Measurements from ENCODE around the gene NCKAP5.

Gene NCKAP5

DNA sequence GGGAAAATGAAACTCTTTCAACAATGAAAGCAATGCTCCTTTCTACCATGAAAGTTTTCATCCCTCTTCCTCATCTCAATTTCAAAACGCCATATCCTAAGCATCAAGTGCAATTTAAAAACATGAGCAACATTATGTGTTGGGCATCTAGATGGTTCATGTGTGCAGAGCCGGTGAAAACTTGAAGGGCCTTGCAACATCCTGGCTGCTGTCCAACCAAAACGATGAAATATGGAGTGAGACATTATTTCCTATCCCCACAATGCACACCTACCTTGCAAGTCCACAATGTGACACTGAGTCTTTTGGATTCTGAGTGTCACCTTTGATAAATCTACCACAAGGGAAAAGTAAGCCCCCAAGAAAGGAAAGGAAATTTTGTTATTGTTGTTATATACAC, 110.0 kb downstream of the NCKAP5 start:
- DNase-seq (ENCODE audit: low read depth in 2 of 2) = no peak

DNA sequence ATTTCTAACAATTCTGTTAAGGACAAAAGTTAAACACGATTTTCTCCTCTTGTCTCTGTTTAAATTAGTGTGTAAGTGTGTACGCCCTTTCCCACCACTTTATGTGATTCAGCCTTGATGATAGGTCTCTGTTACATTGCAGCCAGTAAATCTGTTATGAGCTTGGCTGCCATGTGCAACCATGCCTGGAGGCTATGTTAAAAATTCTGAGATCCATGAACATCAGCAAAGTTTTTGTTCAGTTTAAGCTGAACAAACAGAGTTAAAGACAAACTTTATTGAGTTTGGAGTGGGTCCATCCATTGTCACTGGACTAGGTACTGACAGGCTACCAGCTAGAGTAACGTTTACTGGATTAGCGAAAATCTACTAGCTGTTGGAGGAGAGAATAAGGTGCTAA, 110.4 kb downstream of the NCKAP5 start:
- DNase-seq (ENCODE audit: low read depth in 2 of 2) = no peak

GRCh38 chr2:133456971-133457370, 111.3 kb downstream of the NCKAP5 start:
- DNase-seq (ENCODE audit: low read depth in 2 of 2) = no peak

DNA sequence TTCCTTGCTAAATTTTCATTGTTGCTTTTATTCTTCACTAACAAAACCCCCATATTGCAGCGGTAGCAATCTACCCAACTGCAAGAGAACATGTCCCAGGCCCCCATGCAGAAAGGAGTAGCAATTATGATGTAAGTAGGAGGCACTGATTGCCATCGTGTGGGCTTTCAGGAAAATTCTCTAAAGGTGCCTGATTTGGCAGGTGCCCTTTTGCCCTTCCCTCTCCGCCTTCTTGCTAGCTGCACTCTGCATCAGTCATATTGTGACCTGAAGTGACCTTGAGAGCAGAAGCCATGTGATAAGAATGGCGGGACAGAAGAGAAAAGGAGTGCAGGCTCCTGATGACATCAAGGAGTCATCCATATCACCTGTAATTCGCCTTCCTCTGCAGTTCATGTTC, 112.1 kb downstream of the NCKAP5 start:
- no peak for DNase-seq (ENCODE audit: low read depth in 2 of 2)

DNA sequence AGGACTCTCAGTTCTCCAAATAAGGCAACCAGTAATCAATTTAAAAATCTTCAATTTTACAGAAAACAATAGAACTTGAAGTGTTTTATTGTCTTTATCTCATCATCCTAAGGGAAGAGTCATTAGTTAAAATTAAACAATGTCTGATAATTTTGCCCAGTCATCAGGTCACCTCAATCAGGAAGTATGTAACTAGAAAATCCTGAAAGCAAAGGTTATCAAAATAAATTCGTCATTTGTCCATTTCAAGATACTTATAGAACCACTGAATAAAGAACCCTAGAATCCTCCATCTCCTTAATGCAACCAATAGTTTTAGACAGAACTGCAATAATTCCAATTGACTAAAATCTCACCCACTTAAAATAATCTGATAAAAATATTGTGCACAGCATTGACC, 115.2 kb downstream of the NCKAP5 start:
- DNase-seq (ENCODE audit: low read depth in 2 of 2) = no peak

GRCh38 chr2:133452583-133452982, 115.7 kb downstream of the NCKAP5 start:
- DNase-seq (ENCODE audit: low read depth in 2 of 2) = no peak

DNA sequence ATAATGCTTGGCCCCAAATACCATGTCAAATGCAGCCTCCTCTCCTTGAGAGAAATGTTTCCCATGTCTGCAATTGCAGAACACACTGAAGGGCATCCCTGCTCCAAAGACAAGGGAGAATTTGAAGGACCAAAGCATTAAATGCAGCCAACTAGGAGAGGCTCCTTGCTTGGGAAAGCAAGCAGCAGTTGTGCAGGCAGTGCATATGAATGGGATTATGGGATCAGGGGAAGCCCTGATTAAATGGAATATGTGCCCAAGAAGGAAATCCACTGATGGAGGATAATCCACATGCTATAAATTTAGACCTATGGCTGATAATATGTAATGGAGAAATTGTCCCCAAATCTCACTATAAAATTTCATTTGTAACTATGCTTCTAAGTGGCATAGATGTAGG, 116.1 kb downstream of the NCKAP5 start:
- DNase-seq (ENCODE audit: low read depth in 2 of 2) = no peak

DNA sequence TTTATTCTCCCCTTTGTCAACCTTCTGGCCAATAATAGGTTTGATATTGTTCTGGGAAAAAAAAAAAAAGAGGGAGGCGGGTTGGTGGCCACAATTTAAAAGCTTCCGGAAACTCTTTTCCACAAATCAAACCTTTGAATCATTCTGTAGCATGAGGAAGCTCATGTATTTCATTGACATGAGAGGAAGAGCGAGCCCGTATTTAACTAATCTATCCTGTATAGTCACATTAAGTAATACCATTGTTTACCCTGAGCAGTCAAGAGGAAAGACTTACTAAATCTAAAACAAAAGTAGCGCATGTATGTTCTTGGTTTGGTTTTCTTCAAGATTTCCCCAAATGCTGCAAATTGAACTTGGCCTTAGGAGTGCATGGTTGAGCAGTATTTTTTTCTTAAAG, 120.1 kb downstream of the NCKAP5 start:
- no peak for DNase-seq (ENCODE audit: low read depth in 2 of 2)

DNA sequence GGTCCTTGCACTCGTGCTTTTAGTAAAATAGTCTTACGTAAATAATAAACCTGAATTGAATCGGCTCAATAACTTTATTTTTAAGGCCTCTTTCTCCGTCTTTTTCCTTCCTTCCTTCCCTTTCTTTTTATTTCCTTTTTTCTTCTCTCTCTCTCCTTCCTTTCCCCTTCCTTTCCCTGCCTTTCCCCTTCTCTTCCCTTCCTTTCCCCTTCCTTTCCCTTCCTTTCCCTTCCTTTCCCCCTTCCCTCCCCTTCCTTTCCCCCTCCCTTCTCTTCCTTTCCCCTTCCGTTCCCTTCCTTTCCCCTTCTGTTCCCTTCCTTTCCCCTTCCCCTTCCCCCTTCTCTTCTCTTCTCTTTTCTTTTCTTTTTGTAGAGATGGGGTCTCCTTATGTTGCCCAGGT, 121.0 kb downstream of the NCKAP5 start:
- DNase-seq (ENCODE audit: low read depth in 2 of 2) = no peak

- no peak for DNase-seq (ENCODE audit: low read depth in 2 of 2)
Measured at GRCh38 chr2:133444465-133444864, 123.8 kb downstream of the NCKAP5 start.

GRCh38 chr2:133442393-133442792, 125.9 kb downstream of the NCKAP5 start:
- no peak for DNase-seq (ENCODE audit: low read depth in 2 of 2)

DNA sequence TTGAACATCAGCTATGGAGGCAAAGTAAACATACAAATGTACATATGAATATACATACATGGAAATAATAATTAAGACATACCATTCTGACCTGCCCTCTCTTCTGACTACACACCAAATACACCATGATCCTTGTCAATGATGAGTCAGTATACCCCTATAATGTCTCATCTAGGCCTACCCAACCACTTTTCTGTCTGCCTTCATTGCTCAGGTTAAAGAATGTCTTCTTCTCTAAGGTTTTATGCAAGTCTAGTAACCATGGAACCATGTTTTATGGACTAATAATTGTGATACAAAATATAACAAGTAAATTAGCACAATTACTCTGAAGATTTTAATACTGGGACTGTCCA, 128.7 kb downstream of the NCKAP5 start:
- DNase-seq (ENCODE audit: low read depth in 2 of 2) = no peak

GRCh38 chr2:133438848-133439564, 129.3 kb downstream of the NCKAP5 start:
- DNase-seq (ENCODE audit: low read depth in 2 of 2) = no peak

GRCh38 chr2:133438026-133438425, 130.2 kb downstream of the NCKAP5 start:
- no peak for DNase-seq (ENCODE audit: low read depth in 2 of 2)

GRCh38 chr2:133437492-133437891, 130.8 kb downstream of the NCKAP5 start:
- no peak for DNase-seq (ENCODE audit: low read depth in 2 of 2)

DNA sequence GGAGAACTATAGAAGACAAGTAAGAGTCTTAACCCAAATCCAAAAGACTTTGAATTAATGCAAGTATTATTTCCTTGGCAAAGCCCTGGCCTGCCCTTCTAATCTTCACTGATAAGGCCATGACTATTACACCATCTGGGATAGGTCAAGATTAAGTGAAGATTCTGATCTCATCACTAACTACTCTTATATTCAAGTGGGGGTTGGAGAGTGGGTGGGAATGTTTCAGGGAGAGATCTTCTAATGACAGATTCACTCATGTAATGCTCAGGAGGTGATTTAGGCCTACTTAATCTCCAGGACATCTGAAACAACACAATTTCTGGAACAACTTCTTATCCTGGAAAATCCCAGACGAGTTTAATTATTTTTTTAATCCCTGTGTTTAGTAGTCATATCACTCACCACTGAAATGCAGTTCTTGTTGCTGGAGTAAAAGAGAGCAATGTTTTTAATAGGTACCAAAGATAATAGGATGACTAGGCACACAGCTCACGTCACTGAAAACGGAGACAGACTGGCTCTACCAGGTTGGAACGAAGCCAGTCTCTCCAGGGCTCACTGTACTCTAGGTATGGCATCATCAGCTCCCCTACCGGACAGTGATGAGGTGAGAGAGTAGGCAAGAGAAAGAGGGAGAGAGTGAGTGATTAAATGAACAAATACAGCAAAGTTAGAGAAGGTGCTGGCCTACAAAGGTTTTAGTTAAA, 133.1 kb downstream of the NCKAP5 start:
- DNase-seq (ENCODE audit: low read depth in 2 of 2) = no peak

- no peak for DNase-seq (ENCODE audit: low read depth in 2 of 2)
Measured at GRCh38 chr2:133433455-133434451, 134.5 kb downstream of the NCKAP5 start.

- DNase-seq (ENCODE audit: low read depth in 2 of 2) = no peak
Measured at GRCh38 chr2:133432778-133433177, 135.5 kb downstream of the NCKAP5 start.

DNA sequence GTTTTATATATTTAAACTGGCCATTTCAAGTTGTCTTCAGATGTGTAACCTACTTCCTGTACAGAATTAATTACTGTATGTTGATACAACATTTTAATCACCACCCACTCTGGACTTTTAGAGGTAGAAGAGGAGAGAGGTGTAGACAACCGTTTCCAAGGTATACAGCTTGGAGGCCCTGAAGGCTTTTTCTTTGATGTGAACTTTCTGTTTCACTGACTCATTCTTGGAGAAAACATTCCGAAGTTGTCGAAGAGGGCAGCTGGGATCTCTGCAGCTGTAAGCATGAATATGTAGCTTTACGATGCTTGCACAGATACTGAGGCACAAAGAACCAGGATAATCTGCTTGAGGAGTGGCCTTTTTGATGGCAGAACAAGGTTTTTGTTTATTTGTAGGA, 137.0 kb downstream of the NCKAP5 start:
- DNase-seq (ENCODE audit: low read depth in 2 of 2) = no peak

DNA sequence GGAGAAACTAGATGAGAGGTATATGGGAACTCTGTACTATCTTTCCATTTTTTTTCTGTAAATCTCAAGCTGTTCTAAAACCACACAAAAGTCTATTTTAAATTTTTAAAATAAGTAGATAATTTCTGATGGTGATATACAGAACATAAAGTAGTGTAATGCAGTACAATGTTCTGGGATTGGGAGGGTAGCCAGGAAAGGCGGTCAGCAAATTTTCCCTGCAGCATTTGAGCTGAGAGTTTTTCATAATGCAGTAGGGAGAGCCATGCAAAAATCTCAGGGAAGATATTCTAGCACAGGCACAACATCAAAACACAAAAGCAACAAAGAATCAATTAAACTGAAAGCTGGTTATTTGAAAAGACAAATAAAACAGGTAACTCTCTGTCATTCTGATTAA, 141.5 kb downstream of the NCKAP5 start:
- DNase-seq (ENCODE audit: low read depth in 2 of 2) = no peak

DNA sequence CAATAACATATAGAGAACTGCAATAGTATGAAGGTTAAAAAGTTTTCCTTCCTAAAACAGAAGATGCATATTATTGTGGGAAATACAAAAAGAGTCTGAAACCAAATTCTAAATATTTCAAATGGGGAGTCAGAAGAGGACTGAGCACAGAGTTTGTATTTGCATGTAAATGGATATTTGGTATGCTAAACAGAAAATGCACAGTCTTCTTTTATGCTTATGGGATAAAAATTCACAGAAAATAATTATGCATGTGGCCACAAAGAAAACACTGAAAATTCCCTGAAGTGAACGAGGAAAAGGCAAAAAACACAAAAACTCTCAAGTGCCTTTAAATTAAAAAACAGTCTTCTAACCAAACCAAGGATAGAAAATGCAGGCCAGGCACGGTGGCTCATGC, 142.7 kb downstream of the NCKAP5 start:
- no peak for DNase-seq (ENCODE audit: low read depth in 2 of 2)

GRCh38 chr2:133424876-133425275, 143.4 kb downstream of the NCKAP5 start:
- DNase-seq (ENCODE audit: low read depth in 2 of 2) = no peak

Measured in stimulated activated CD8-positive, alpha-beta memory T cell treated with anti-CD3 and anti-CD28 coated beads, Interleukin-15, amount 100 ng/mL, for 48 hours (primary cell).